Measurements from ENCODE around the gene NKAPD1.

DNA sequence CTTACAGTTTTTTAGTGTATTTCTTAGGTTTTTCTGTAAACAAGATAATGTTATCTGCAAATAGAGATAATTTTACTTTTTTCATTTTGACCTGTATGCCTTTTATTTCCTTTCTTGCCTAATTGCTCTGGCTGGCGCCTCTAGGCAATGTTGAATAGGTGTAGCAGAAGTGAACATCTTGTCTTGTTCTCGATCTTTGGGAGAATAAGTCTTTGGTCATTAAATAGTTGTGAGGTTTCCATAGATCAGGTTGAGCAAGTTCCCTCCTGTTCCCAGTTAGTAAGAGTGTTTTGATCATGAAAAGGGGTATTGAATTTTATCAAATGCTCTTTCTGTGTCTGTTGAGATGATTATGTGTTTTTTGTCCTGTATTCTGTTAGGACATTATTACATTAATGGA is 24.3 kb upstream of the NKAPD1 start:
- TF ChIP-seq, protein P1, sequence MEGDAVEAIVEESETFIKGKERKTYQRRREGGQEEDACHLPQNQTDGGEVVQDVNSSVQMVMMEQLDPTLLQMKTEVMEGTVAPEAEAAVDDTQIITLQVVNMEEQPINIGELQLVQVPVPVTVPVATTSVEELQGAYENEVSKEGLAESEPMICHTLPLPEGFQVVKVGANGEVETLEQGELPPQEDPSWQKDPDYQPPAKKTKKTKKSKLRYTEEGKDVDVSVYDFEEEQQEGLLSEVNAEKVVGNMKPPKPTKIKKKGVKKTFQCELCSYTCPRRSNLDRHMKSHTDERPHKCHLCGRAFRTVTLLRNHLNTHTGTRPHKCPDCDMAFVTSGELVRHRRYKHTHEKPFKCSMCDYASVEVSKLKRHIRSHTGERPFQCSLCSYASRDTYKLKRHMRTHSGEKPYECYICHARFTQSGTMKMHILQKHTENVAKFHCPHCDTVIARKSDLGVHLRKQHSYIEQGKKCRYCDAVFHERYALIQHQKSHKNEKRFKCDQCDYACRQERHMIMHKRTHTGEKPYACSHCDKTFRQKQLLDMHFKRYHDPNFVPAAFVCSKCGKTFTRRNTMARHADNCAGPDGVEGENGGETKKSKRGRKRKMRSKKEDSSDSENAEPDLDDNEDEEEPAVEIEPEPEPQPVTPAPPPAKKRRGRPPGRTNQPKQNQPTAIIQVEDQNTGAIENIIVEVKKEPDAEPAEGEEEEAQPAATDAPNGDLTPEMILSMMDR (IDR thresholded peaks at IDR 0.05) = no peak
- TF ChIP-seq POLR2AphosphoS5 (IDR thresholded peaks at IDR 0.05) = no peak
- no peak for TF ChIP-seq EP300 (IDR thresholded peaks at IDR 0.05; ENCODE audit: low read depth)

All from transverse colon (tissue), 4 donors.